HEK293 (cell line): ENCODE measurements around the gene LPCAT1.

Experiments
- CTCF ChIA-PET: fragments of 350-600 bp; formaldehyde crosslinking; extraction: SDS; loops from one replicate; lab custom pipeline; 2021; ENCODE audit warnings: antibody characterized with exemption; lab: Yijun Ruan, JAX
- POLR2A ChIA-PET: fragments of 300-600 bp; formaldehyde crosslinking; extraction: SDS; loops from one replicate; lab custom pipeline; 2020; ENCODE audit warnings: antibody characterized with exemption, inconsistent platforms; lab: Yijun Ruan, JAX
- H3K27ac ChIP-seq: fragments of 200-500 bp; sonication (Bioruptor generic); 2 replicates; pipeline ENCODE4 v1.5.1; 2014; ENCODE audit warnings: low read depth, low read length, control low read depth, inconsistent platforms; ENCODE audit errors: extremely low read depth
- H3K36me3 ChIP-seq, 2 experiments: fragments of 200-500 bp in 1 of 2; sonication (Bioruptor generic) in 1 of 2; 1 replicate in 1 of 2; 2 replicates in 1 of 2; pipeline ENCODE4 v1.5.1; 2014 to 2017; ENCODE audit warnings: inconsistent platforms in 2 of 2, low read length in 2 of 2; ENCODE audit not compliant: control insufficient read depth in 2 of 2, insufficient read depth in 1 of 2
- H3K4me1 ChIP-seq: fragments of 200-500 bp; sonication (Bioruptor generic); 2 replicates; pipeline ENCODE4 v1.5.1; 2014; ENCODE audit warnings: mild to moderate bottlenecking, low read length, inconsistent platforms; ENCODE audit not compliant: control insufficient read depth, insufficient read depth
- H3K4me3 ChIP-seq: 2 replicates; pipeline ENCODE4 v1.5.1; 2011; ENCODE audit warnings: low read depth, mild to moderate bottlenecking, control low read depth, low read length, moderate library complexity
- H3K9me3 ChIP-seq: fragments of 200-500 bp; sonication (Bioruptor generic); 2 replicates; pipeline ENCODE4 v1.5.1; 2014; ENCODE audit warnings: low read depth, low read length, inconsistent platforms; ENCODE audit not compliant: control insufficient read depth, insufficient read depth
- ATF2 ChIP-seq: fragments of 450-650 bp; formaldehyde crosslinking; IDR thresholded peaks from 2 replicates; pipeline ENCODE4 v1.5.1; 2016; ENCODE audit warnings: missing biosample characterization, missing genetic modification characterization, low read depth
- CTCF ChIP-seq: fragments of 450-650 bp; formaldehyde crosslinking; IDR thresholded peaks from 2 replicates; pipeline ENCODE4 v1.5.1; 2016; ENCODE audit warnings: missing biosample characterization, missing genetic modification characterization
- GFI1B ChIP-seq: fragments of 450-650 bp; formaldehyde crosslinking; IDR thresholded peaks from 2 replicates; pipeline ENCODE4 v1.5.1; 2016; ENCODE audit warnings: missing biosample characterization, missing genetic modification characterization
- GLIS1 ChIP-seq: fragments of 450-650 bp; formaldehyde crosslinking; IDR thresholded peaks from 2 replicates; pipeline ENCODE4 v1.5.1; 2016; ENCODE audit warnings: missing biosample characterization, missing genetic modification characterization
- HOXD13 ChIP-seq: sonication (generic); formaldehyde crosslinking; IDR thresholded peaks from 2 replicates; pipeline ENCODE4 v1.8.0; 2022; ENCODE audit warnings: missing genetic modification reagents, borderline replicate concordance
- KLF7 ChIP-seq: fragments of 450-650 bp; formaldehyde crosslinking; IDR thresholded peaks from 2 replicates; pipeline ENCODE4 v1.5.1; 2016; ENCODE audit warnings: missing biosample characterization, missing genetic modification characterization, borderline replicate concordance
- REPIN1 ChIP-seq: fragments of 450-650 bp; formaldehyde crosslinking; IDR thresholded peaks from 2 replicates; pipeline ENCODE4 v1.5.1; 2017; ENCODE audit warnings: missing biosample characterization, missing genetic modification characterization, low read depth
- SCRT2 ChIP-seq: fragments of 450-650 bp; formaldehyde crosslinking; IDR thresholded peaks from 2 replicates; pipeline ENCODE4 v1.5.1; 2016; ENCODE audit warnings: missing biosample characterization, missing genetic modification characterization
- TCF7L2 ChIP-seq: IDR thresholded peaks from 2 replicates; pipeline ENCODE4 v1.6.1; 2011; ENCODE audit warnings: low read depth, mild to moderate bottlenecking, inconsistent platforms, low read length, moderate library complexity, borderline replicate concordance
- TRIM28 ChIP-seq: IDR thresholded peaks from 2 replicates; pipeline ENCODE4 v1.6.1; 2011; ENCODE audit warnings: low read length, control low read depth, borderline replicate concordance
- ZBTB21 ChIP-seq: fragments of 450-650 bp; formaldehyde crosslinking; IDR thresholded peaks from 2 replicates; pipeline ENCODE4 v1.5.1; 2017; ENCODE audit warnings: missing biosample characterization, missing genetic modification characterization
- ZNF18 ChIP-seq: fragments of 450-650 bp; formaldehyde crosslinking; IDR thresholded peaks from 2 replicates; pipeline ENCODE4 v1.5.1; 2016; ENCODE audit warnings: missing biosample characterization, missing genetic modification characterization
- ZNF311 ChIP-seq: fragments of 450-650 bp; formaldehyde crosslinking; IDR thresholded peaks from 2 replicates; pipeline ENCODE4 v1.5.1; 2017; ENCODE audit warnings: missing biosample characterization, missing genetic modification characterization, borderline replicate concordance
- ZNF335 ChIP-seq: fragments of 450-650 bp; formaldehyde crosslinking; conservative IDR thresholded peaks from 2 replicates; pipeline ENCODE4 v1.5.1; 2016; ENCODE audit warnings: missing biosample characterization, missing genetic modification characterization
- ZNF423 ChIP-seq: fragments of 450-650 bp; formaldehyde crosslinking; IDR thresholded peaks from 2 replicates; pipeline ENCODE4 v1.5.1; 2016; ENCODE audit warnings: missing biosample characterization, missing genetic modification characterization
- ZNF518A ChIP-seq: fragments of 450-650 bp; formaldehyde crosslinking; conservative IDR thresholded peaks from 2 replicates; pipeline ENCODE4 v1.5.1; 2016; ENCODE audit warnings: low read depth, missing biosample characterization, missing genetic modification characterization
- ZNF529 ChIP-seq: fragments of 450-650 bp; formaldehyde crosslinking; IDR thresholded peaks from 2 replicates; pipeline ENCODE4 v1.5.1; 2017; ENCODE audit warnings: missing genetic modification characterization, missing biosample characterization; ENCODE audit not compliant: insufficient replicate concordance
- ZNF555 ChIP-seq: fragments of 450-650 bp; formaldehyde crosslinking; conservative IDR thresholded peaks from 2 replicates; pipeline ENCODE4 v1.5.1; 2017; ENCODE audit warnings: missing biosample characterization, mild to moderate bottlenecking, missing genetic modification characterization, inconsistent platforms
- ZNF558 ChIP-seq: fragments of 450-650 bp; formaldehyde crosslinking; IDR thresholded peaks from 2 replicates; pipeline ENCODE4 v1.5.1; 2016; ENCODE audit warnings: missing biosample characterization, missing genetic modification characterization
- ZNF660 ChIP-seq: fragments of 450-650 bp; IDR thresholded peaks from 2 replicates; pipeline ENCODE4 v1.5.1; 2018; ENCODE audit warnings: missing biosample characterization, mild to moderate bottlenecking, missing genetic modification characterization
- ZNF670 ChIP-seq: fragments of 450-650 bp; formaldehyde crosslinking; IDR thresholded peaks from 2 replicates; pipeline ENCODE4 v1.5.1; 2016; ENCODE audit warnings: missing biosample characterization, missing genetic modification characterization, low read depth
- ZNF830 ChIP-seq: fragments of 450-650 bp; IDR thresholded peaks from 2 replicates; pipeline ENCODE4 v1.5.0; 2018; ENCODE audit warnings: missing biosample characterization, missing genetic modification characterization, low read depth, mild to moderate bottlenecking, moderate library complexity
- ZSCAN16 ChIP-seq: fragments of 450-650 bp; formaldehyde crosslinking; IDR thresholded peaks from 2 replicates; pipeline ENCODE4 v1.5.1; 2016; ENCODE audit warnings: missing biosample characterization, missing genetic modification characterization
- ZXDB ChIP-seq: fragments of 450-650 bp; formaldehyde crosslinking; IDR thresholded peaks from 2 replicates; pipeline ENCODE4 v1.5.1; 2016; ENCODE audit warnings: missing biosample characterization, missing genetic modification characterization

The LPCAT1 gene

GRCh38 chr5:1436036-1436435 is 87.7 kb downstream of the LPCAT1 start (continued):
- no peak for TF ChIP-seq HOXD13
- TF ChIP-seq SCRT2 (tag by site-specific recombination) = no peak
- TF ChIP-seq ZNF830 (tag by site-specific recombination) = no peak
- TF ChIP-seq ZNF558 (tag by site-specific recombination) = no peak

- Histone ChIP-seq H3K9me3 (no peaks in the 10 kb centered on the region), H3K36me3 (peaks cover 0 to 4% of the 10 kb centered on the region in 2 experiments; a peak in 1 of 3 replicates), H3K4me1 (no peaks in the 10 kb centered on the region), H3K27ac (no peak overlapping the region), H3K4me3 (no peak overlapping the region)
- CTCF ChIA-PET = no interaction called here
- POLR2A ChIA-PET = no interaction called here
- TF ChIP-seq ATF2 (tag by site-specific recombination) (peak; percentile 63), ZNF518A (no peak), ZBTB21 (peak; percentile 40; the same call in 1 of the 2 replicates), KLF7 (tag by site-specific recombination) (no peak), GLIS1 (tag by site-specific recombination) (peak; percentile 40; the same call in 1 of the 2 replicates)
Measured at GRCh38 chr5:1435369-1435768, 88.4 kb downstream of the LPCAT1 start.

GRCh38 chr5:1432296-1432695 is 91.5 kb downstream of the LPCAT1 start:
- POLR2A ChIA-PET = no interaction called here
- TF ChIP-seq REPIN1 (tag by site-specific recombination) (no peak), GFI1B (tag by site-specific recombination) (no peak), ZNF311 (tag by site-specific recombination) (no peak), ZNF555 (tag by site-specific recombination) (no peak), TCF7L2 (no peak), CTCF (tag by site-specific recombination) (no peak), ZNF660 (tag by site-specific recombination) (no peak), ZNF423 (no peak), KLF7 (tag by site-specific recombination) (no peak), ZSCAN16 (tag by site-specific recombination) (no peak), ZNF670 (no peak), ZNF18 (no peak), ZXDB (tag by site-specific recombination) (no peak), ZNF335 (tag by site-specific recombination) (no peak), TRIM28 (no peak), ZNF529 (tag by site-specific recombination) (no peak)
- Histone ChIP-seq H3K4me3 (no peak overlapping the region), H3K4me1 (no peaks in the 10 kb centered on the region), H3K27ac (no peak overlapping the region), H3K36me3 (no peaks in the 10 kb centered on the region), H3K9me3 (peaks cover 4% of the 10 kb centered on the region)
- CTCF ChIA-PET = interaction anchor here (0.6 kb wide), 1 partner anchor 47 kb away, joined by 4 read pairs; no protein-coding TSS in a partner anchor
